HCT116 (cell line): ENCODE data around the gene PJA2. TPM values are rescaled to one million over a fixed set of nuclear protein-coding genes. Genes with fewer than 3 reads are reported as not detected.
"Not testable (repeated sequence)": the region's sequence is repeated elsewhere in the genome, so short reads cannot be mapped to it uniquely, and the experiment has no call there.

Source experiments
- ATAC-seq: fragments of 200-7000 bp; cut with Tn5 transposase; 2 replicates; pipeline ENCODE4 v1.9.1; 2020; ENCODE audit warnings: mild to moderate bottlenecking, moderate library complexity
- BruUV-seq: library from RNA; stranded (reverse); fragments of 400-500 nt; replicated peaks from 2 replicates; lab custom pipeline; 2021; lab: Mats Ljungman, UMichigan
- CTCF ChIA-PET: fragments of 300-600 bp; sonication (Branson Sonifier 250); formaldehyde crosslinking; loops from one replicate; lab custom pipeline; 2021; ENCODE audit warnings: antibody characterized with exemption; lab: Charles Lee
- POLR2A ChIA-PET: fragments of 300-600, 350-600 bp; sonication (Branson Sonifier 250); formaldehyde crosslinking; loops from one replicate; lab custom pipeline; 2021; ENCODE audit warnings: antibody characterized with exemption; lab: Charles Lee
- RAD21 ChIA-PET, 2 experiments: fragments of 300-600 bp; sonication (Branson Sonifier 250); formaldehyde crosslinking; loops; one replicate each; lab custom pipeline; 2023; ENCODE audit warnings: low total read pairs in 2 of 2; ENCODE audit not compliant: uncharacterized antibody in 2 of 2, unreplicated experiment in 2 of 2, low non-redundant PET in 1 of 2; lab: Charles Lee
- DNase-seq: peaks from one replicate; pipeline ENCODE4 v3.0.0-alpha.2; 2010; ENCODE audit warnings: low read depth, low spot score
- H2AFZ ChIP-seq: fragments of 200-600 bp; shearing (Covaris generic), sonication (generic); 2 replicates; pipeline ENCODE4 v1.6.1; 2017; ENCODE audit warnings: low read depth, mixed run types, mixed read lengths, antibody characterized with exemption, low read length; ENCODE audit not compliant: poor library complexity, severe bottlenecking
- H3K27ac ChIP-seq: 2 replicates; pipeline ENCODE4 v1.5.1; 2012; ENCODE audit warnings: low read depth, low read length
- H3K27me3 ChIP-seq: fragments of 200-600 bp; sonication (generic); 2 replicates; pipeline ENCODE4 v1.6.1; 2016; ENCODE audit warnings: mixed run types, low read length, mixed read lengths; ENCODE audit not compliant: insufficient read depth
- H3K36me3 ChIP-seq, 2 experiments: fragments of 200-500 bp in 1 of 2; fragments of 200-600 bp in 1 of 2; sonication (Bioruptor generic) in 1 of 2; sonication (generic) in 1 of 2; 2 replicates each; pipeline versions ENCODE4 v1.5.1 to v1.6.1; 2014 to 2016; ENCODE audit warnings: low read length in 2 of 2, inconsistent platforms in 1 of 2, mixed read lengths in 1 of 2, mixed run types in 1 of 2; ENCODE audit not compliant: insufficient read depth in 2 of 2, control insufficient read depth in 1 of 2
- H3K4me1 ChIP-seq, 2 experiments: fragments of 200-600 bp in 1 of 2; sonication (generic) in 1 of 2; 2 replicates each; pipeline versions ENCODE4 v1.5.1 to v1.6.1; 2012 to 2017; ENCODE audit warnings: low read length in 2 of 2, inconsistent platforms in 1 of 2, mild to moderate bottlenecking in 1 of 2, mixed read lengths in 1 of 2, mixed run types in 1 of 2, moderate library complexity in 1 of 2; ENCODE audit not compliant: insufficient read depth in 2 of 2, control insufficient read depth in 1 of 2
- H3K4me2 ChIP-seq: fragments of 200-600 bp; sonication (generic); 2 replicates; pipeline ENCODE4 v1.6.1; 2017; ENCODE audit warnings: mixed run types, low read length, mixed read lengths
- H3K4me3 ChIP-seq, 2 experiments: fragments of 200-600 bp in 1 of 2; sonication (generic) in 1 of 2; replicated peaks in 1 of 2; 2 replicates each; pipeline ENCODE4 v1.5.1; 2011 to 2016; ENCODE audit warnings: low read length in 2 of 2, control low read depth in 1 of 2, low read depth in 1 of 2, mild to moderate bottlenecking in 1 of 2, mixed read lengths in 1 of 2, mixed run types in 1 of 2
- H3K79me2 ChIP-seq: fragments of 200-600 bp; sonication (generic); 2 replicates; pipeline ENCODE4 v1.6.1; 2017; ENCODE audit warnings: mild to moderate bottlenecking, mixed run types, low read length, moderate library complexity, mixed read lengths; ENCODE audit not compliant: insufficient read depth
- H3K9ac ChIP-seq: fragments of 200-600 bp; sonication (generic); 2 replicates; pipeline ENCODE4 v1.6.1; 2016; ENCODE audit warnings: low read length, mixed read lengths
- H3K9me2 ChIP-seq: fragments of 200-600 bp; sonication (generic), shearing (Covaris generic); 2 replicates; pipeline ENCODE4 v1.6.1; 2017; ENCODE audit warnings: mixed run types, mild to moderate bottlenecking, moderate library complexity; ENCODE audit not compliant: insufficient read depth
- H3K9me3 ChIP-seq, 2 experiments: fragments of 200-500 bp in 1 of 2; fragments of 200-600 bp in 1 of 2; sonication (Bioruptor generic) in 1 of 2; sonication (generic) in 1 of 2; 2 replicates each; pipeline ENCODE4 v1.6.1; 2014 to 2017; ENCODE audit warnings: low read length in 2 of 2, mixed read lengths in 2 of 2, inconsistent platforms in 1 of 2, low read depth in 1 of 2, mild to moderate bottlenecking in 1 of 2, mixed run types in 1 of 2, moderate library complexity in 1 of 2; ENCODE audit not compliant: control insufficient read depth in 1 of 2, insufficient read depth in 1 of 2
- H4K20me1 ChIP-seq: fragments of 200-600 bp; sonication (generic), shearing (Covaris generic); 2 replicates; pipeline ENCODE4 v1.6.1; 2017; ENCODE audit warnings: mixed run types, mild to moderate bottlenecking, moderate library complexity; ENCODE audit not compliant: insufficient read depth
- CBX3 ChIP-seq: IDR thresholded peaks from 2 replicates; pipeline ENCODE4 v1.6.1; 2012; ENCODE audit warnings: low read depth
- RAD21 ChIP-seq: IDR thresholded peaks from 2 replicates; pipeline ENCODE4 v1.6.1; 2012; ENCODE audit warnings: low read depth, mild to moderate bottlenecking
- REST ChIP-seq: IDR thresholded peaks from 2 replicates; pipeline ENCODE4 v1.6.1; 2012; ENCODE audit warnings: low read depth
- SP1 ChIP-seq: IDR thresholded peaks from 2 replicates; pipeline ENCODE4 v1.6.1; 2012; ENCODE audit warnings: low read depth
- TCF7L2 ChIP-seq: IDR thresholded peaks from 2 replicates; pipeline ENCODE4 v1.7.0; 2011; ENCODE audit warnings: borderline replicate concordance, inconsistent platforms; ENCODE audit not compliant: insufficient read depth, insufficient read length; ENCODE audit errors: extremely low read depth
- ZNF274 ChIP-seq: fragments of 200-500 bp; sonication (Bioruptor generic); IDR thresholded peaks from 2 replicates; pipeline ENCODE4 v1.6.1; 2014; ENCODE audit warnings: mild to moderate bottlenecking, low read depth, low read length, inconsistent platforms
- intact Hi-C: fragments of 100-400 bp; cut with micrococcal nuclease; formaldehyde crosslinking; loops from 2 replicates; pipeline ENCODE4 v1.10.0; 2022
- total RNA-seq: library from RNA; stranded (reverse); gene quantifications from one replicate; pipeline ENCODE4 v1.2.1, GENCODE V29; 2021; ENCODE audit not compliant: unreplicated experiment

The PJA2 gene
- total RNA-seq, 1 experiment from 2014 or later = 38.4 TPM

DNA sequence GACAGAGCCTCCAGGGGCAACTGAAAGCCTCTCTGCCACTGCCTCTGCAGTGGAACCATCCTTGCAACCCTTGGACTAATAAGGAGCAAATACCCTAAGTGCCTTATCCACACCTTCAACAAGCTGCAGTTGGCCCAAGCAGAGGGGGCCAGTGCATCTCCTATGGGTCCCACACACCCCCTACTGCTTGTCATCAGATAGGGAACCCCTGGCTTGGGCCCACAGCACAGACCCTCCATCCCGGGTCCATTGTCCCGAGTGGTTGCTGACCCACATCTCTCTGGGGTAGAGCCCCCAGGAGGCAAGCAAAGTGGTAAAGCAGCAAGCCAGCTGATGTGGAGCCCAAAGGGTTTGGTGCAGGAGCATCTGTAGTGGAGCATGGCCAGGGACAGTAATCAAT lies 119.5 kb downstream of the PJA2 start:
- RAD21 ChIA-PET = no interaction called here
- CTCF ChIA-PET = no interaction called here
- Histone ChIP-seq H3K9ac (no peak overlapping the region), H3K9me2 (no peaks in the 10 kb centered on the region), H3K79me2 (no peaks in the 10 kb centered on the region), H3K27ac (no peak overlapping the region), H3K4me3 (no peak overlapping the region), H3K9me3 (no peaks in the 10 kb centered on the region; a peak in 1 of 4 replicates), H3K36me3 (no peaks in the 10 kb centered on the region), H3K27me3 (no peaks in the 10 kb centered on the region), H2AFZ (no peak overlapping the region), H3K4me1 (no peaks in the 10 kb centered on the region), H3K4me2 (no peak overlapping the region), H4K20me1 (no peaks in the 10 kb centered on the region)
- intact Hi-C loops = no loop called here
- POLR2A ChIA-PET = no interaction called here
- ATAC-seq = no peak
- BruUV-seq = no TSS peak
- no peak for DNase-seq
- no peak for TF ChIP-seq ZNF274
- no peak for TF ChIP-seq REST
- TF ChIP-seq TCF7L2 = no peak
- TF ChIP-seq SP1 = no peak
- no peak for TF ChIP-seq RAD21
- TF ChIP-seq CBX3 = no peak

DNA sequence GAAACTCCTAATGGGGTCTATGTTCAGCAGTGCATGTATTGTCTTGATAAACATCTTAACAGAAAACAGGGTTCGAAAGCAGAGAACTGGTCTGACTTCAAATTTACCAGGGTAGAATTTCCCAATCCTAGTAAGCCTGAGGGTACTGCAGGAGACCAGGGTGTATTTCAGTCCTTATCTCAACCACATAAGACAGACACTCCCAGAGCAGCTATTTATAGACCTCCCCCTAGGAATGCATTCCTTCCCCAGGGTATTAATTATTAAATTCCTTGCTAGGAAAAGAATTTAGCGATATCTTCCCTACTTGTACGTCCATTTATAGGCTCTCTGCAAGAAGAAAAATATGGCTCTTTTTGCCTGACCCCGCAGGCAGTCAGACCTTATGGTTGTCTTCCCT lies 123.1 kb downstream of the PJA2 start:
- RAD21 ChIA-PET, H3K27ac ChIP-seq, H3K9ac ChIP-seq, H3K4me2 ChIP-seq, H3K27me3 ChIP-seq, H3K4me3 ChIP-seq, H3K36me3 ChIP-seq, intact Hi-C loops, BruUV-seq, H3K4me1 ChIP-seq, ATAC-seq, H4K20me1 ChIP-seq, CTCF ChIA-PET, DNase-seq, H3K9me3 ChIP-seq, H3K9me2 ChIP-seq, H2AFZ ChIP-seq, H3K79me2 ChIP-seq, POLR2A ChIA-PET: not testable (repeated sequence)
